DMS153 treated with DMSO at 0.1 percent for 48 hours (cell line): ENCODE results near the gene TAPBP.

ENCODE experiments used
- DNase-seq: peaks from one replicate; lab custom pipeline; 2025; ENCODE audit not compliant: unreplicated experiment; lab: John Stamatoyannopoulos, UW

TAPBP gene

GRCh38 chr6:33320315-33321181 lies 6.7 kb upstream of the TAPBP start:
- DNase-seq, result no peak

- no peak for DNase-seq
Observed at GRCh38 chr6:33319939-33320314, 6.0 kb upstream of the TAPBP start.

- no peak for DNase-seq
Observed at GRCh38 chr6:33318426-33319073, 4.7 kb upstream of the TAPBP start.

- peak; percentile 95 for DNase-seq
Observed at GRCh38 chr6:33317669-33318425, 4.0 kb upstream of the TAPBP start, which contains the start of gene ZBTB22. Gene ZBTB22 (minus strand): TSS chr6:33317744. CDS start chr6:33316916, 828 bp downstream.

GRCh38 chr6:33317419-33317668 lies 3.5 kb upstream of the TAPBP start:
- DNase-seq, result peak; percentile 17

GRCh38 chr6:33316603-33317418 lies 2.9 kb upstream of the TAPBP start:
- DNase-seq, result no peak

GRCh38 chr6:33315793-33316602 lies 2.1 kb upstream of the TAPBP start:
- no peak for DNase-seq

- DNase-seq, result peak; percentile 31
Observed at GRCh38 chr6:33314943-33315792, 1.3 kb upstream of the TAPBP start.

GRCh38 chr6:33314515-33314942 lies 651 bp upstream of the TAPBP start:
- peak; percentile 21 for DNase-seq

GRCh38 chr6:33313105-33313708 lies 671 bp downstream of the TAPBP start:
- DNase-seq, result no peak

- peak; percentile 56 for DNase-seq
Observed at GRCh38 chr6:33312361-33313104, 1.3 kb downstream of the TAPBP start.

- no peak for DNase-seq
Observed at GRCh38 chr6:33306356-33306755, 7.5 kb downstream of the TAPBP start.

GRCh38 chr6:33305052-33305451 lies 8.8 kb downstream of the TAPBP start:
- DNase-seq, result no peak

GRCh38 chr6:33304216-33304615 lies 9.7 kb downstream of the TAPBP start:
- DNase-seq, result no peak

- no peak for DNase-seq
Observed at GRCh38 chr6:33301877-33302276, 12.0 kb downstream of the TAPBP start.

- DNase-seq, result peak; percentile 90
Observed at GRCh38 chr6:33299237-33299944, 14.5 kb downstream of the TAPBP start.

- DNase-seq, result peak; percentile 60
Observed at GRCh38 chr6:33298773-33299236, 15.1 kb downstream of the TAPBP start, which contains the start of gene RGL2. Gene RGL2 (minus strand): TSS chr6:33298942. CDS start chr6:33298610, 332 bp downstream.
